Neuronal stem cell (in vitro differentiated cells): ENCODE results near the gene DGKB.

Experiments
- DNase-seq: peaks from one replicate; pipeline ENCODE4 v3.0.0-alpha.2; 2013; ENCODE audit warnings: low spot score
- H2AFZ ChIP-seq: one replicate; pipeline ENCODE4 v1.6.1; 2013; ENCODE audit warnings: mild to moderate bottlenecking, low read length, inconsistent platforms
- H2AK5ac ChIP-seq: 2 replicates; pipeline ENCODE4 v1.6.1; 2013; ENCODE audit warnings: low read depth, mild to moderate bottlenecking, inconsistent platforms, low read length, moderate library complexity, mixed read lengths
- H2BK120ac ChIP-seq: 2 replicates; pipeline ENCODE4 v1.6.1; 2013; ENCODE audit warnings: low read depth, mild to moderate bottlenecking, inconsistent platforms, low read length, moderate library complexity, mixed read lengths
- H2BK12ac ChIP-seq: one replicate; pipeline ENCODE4 v1.6.1; 2013; ENCODE audit warnings: low read length, inconsistent platforms
- H2BK15ac ChIP-seq: 2 replicates; pipeline ENCODE4 v1.6.1; 2013; ENCODE audit warnings: mild to moderate bottlenecking, low read length, inconsistent platforms, mixed read lengths
- H2BK5ac ChIP-seq: one replicate; pipeline ENCODE4 v1.6.1; 2013; ENCODE audit warnings: inconsistent platforms, mild to moderate bottlenecking, low read length, moderate library complexity
- H3K14ac ChIP-seq: one replicate; pipeline ENCODE4 v1.6.1; 2013; ENCODE audit warnings: low read length, inconsistent platforms
- H3K18ac ChIP-seq: 2 replicates; pipeline ENCODE4 v1.6.1; 2013; ENCODE audit warnings: low read length, inconsistent platforms
- H3K23ac ChIP-seq: 2 replicates; pipeline ENCODE4 v1.6.1; 2013; ENCODE audit warnings: low read depth, mild to moderate bottlenecking, mixed read lengths, low read length, inconsistent platforms; ENCODE audit not compliant: poor library complexity
- H3K27ac ChIP-seq: replicated peaks from 3 replicates; pipeline ENCODE4 v1.5.1; 2013; ENCODE audit warnings: low read length, inconsistent platforms
- H3K27me3 ChIP-seq, 3 experiments: 2 replicates each; pipeline ENCODE4 v1.6.1; 2013; ENCODE audit warnings: low read length in 3 of 3, mild to moderate bottlenecking in 2 of 3, inconsistent platforms in 1 of 3, low read depth in 1 of 3, mixed read lengths in 1 of 3, moderate library complexity in 1 of 3; ENCODE audit not compliant: control insufficient read depth in 3 of 3, insufficient read depth in 3 of 3
- H3K36me3 ChIP-seq, 2 donors: replicated peaks in 1 of 2; 2 replicates each; pipeline ENCODE4 v1.6.1; 2013; ENCODE audit warnings: low read length in 2 of 2; ENCODE audit not compliant: control insufficient read depth in 2 of 2, insufficient read depth in 2 of 2
- H3K4ac ChIP-seq: 2 replicates; pipeline ENCODE4 v1.6.1; 2013; ENCODE audit warnings: inconsistent platforms, mild to moderate bottlenecking, low read length, moderate library complexity
- H3K4me1 ChIP-seq, 2 donors: 1 replicate in 1 of 2; 2 replicates in 1 of 2; pipeline ENCODE4 v1.6.1; 2013; ENCODE audit warnings: low read length in 2 of 2, low read depth in 1 of 2; ENCODE audit not compliant: control insufficient read depth in 2 of 2, insufficient read depth in 1 of 2
- H3K4me2 ChIP-seq: one replicate; pipeline ENCODE4 v1.6.1; 2013; ENCODE audit warnings: mild to moderate bottlenecking, low read length, inconsistent platforms; ENCODE audit not compliant: insufficient read depth, poor library complexity, severe bottlenecking
- H3K4me3 ChIP-seq, 2 donors: 2 replicates each; pipeline ENCODE4 v1.5.1; 2013; ENCODE audit warnings: low read length in 2 of 2, mild to moderate bottlenecking in 2 of 2, inconsistent platforms in 1 of 2, moderate library complexity in 1 of 2
- H3K79me1 ChIP-seq: one replicate; pipeline ENCODE4 v1.6.1; 2013; ENCODE audit warnings: low read depth, mild to moderate bottlenecking, inconsistent platforms, low read length, moderate library complexity
- H3K9ac ChIP-seq: one replicate; pipeline ENCODE4 v1.6.1; 2013; ENCODE audit warnings: mild to moderate bottlenecking, low read depth, low read length, inconsistent platforms; ENCODE audit not compliant: poor library complexity
- H3K9me3 ChIP-seq, 2 donors: replicated peaks in 1 of 2; 2 replicates each; pipeline versions ENCODE3 to v1.6.1; 2013; ENCODE audit warnings: low read length in 2 of 2, mild to moderate bottlenecking in 2 of 2, inconsistent platforms in 1 of 2, low read depth in 1 of 2, mixed read lengths in 1 of 2, moderate library complexity in 1 of 2; ENCODE audit not compliant: control insufficient read depth in 2 of 2, insufficient read depth in 1 of 2
- H4K8ac ChIP-seq: one replicate; pipeline ENCODE4 v1.6.1; 2013; ENCODE audit warnings: low read depth, mild to moderate bottlenecking, inconsistent platforms, low read length, moderate library complexity
- H4K91ac ChIP-seq: one replicate; pipeline ENCODE4 v1.6.1; 2013; ENCODE audit warnings: low read length, low read depth, mild to moderate bottlenecking, inconsistent platforms; ENCODE audit not compliant: poor library complexity
- WGBS, 2 donors: extraction: QIAGEN DNeasy Blood & Tissue Kit; methylation state at CpG; one replicate each; pipeline ENCODE4 v1.1.7; 2013; ENCODE audit warnings: missing lambda C conversion rate in 2 of 2, mixed read lengths in 1 of 2; ENCODE audit not compliant: insufficient read length in 2 of 2, insufficient replicate concordance in 1 of 2; ENCODE audit errors: extremely low coverage in 2 of 2; 5-methylcytosine and 5-hydroxymethylcytosine counted together

Gene DGKB

GRCh38 chr7:14911077-14911476, 8.5 kb upstream of the DGKB start:
- Histone ChIP-seq H3K36me3 (no peaks in the 10 kb centered on the region), H2AFZ (no peak overlapping the region), H4K8ac (no peak overlapping the region), H3K79me1 (no peaks in the 10 kb centered on the region), H3K9ac (no peak overlapping the region), H4K91ac (no peak overlapping the region), H3K27me3 (no peaks in the 10 kb centered on the region), H3K4ac (no peak overlapping the region), H2BK5ac (no peak overlapping the region), H3K27ac (no peak overlapping the region), H2BK120ac (no peak overlapping the region), H3K23ac (no peak overlapping the region), H3K9me3 (no peaks in the 10 kb centered on the region), H3K18ac (no peak overlapping the region), H3K4me1 (no peaks in the 10 kb centered on the region), H3K4me3 (no peak overlapping the region), H2AK5ac (no peak overlapping the region), H3K14ac (no peak overlapping the region), H3K4me2 (no peak overlapping the region), H2BK15ac (no peak overlapping the region), H2BK12ac (no peak overlapping the region)
- no peak for DNase-seq

DNA sequence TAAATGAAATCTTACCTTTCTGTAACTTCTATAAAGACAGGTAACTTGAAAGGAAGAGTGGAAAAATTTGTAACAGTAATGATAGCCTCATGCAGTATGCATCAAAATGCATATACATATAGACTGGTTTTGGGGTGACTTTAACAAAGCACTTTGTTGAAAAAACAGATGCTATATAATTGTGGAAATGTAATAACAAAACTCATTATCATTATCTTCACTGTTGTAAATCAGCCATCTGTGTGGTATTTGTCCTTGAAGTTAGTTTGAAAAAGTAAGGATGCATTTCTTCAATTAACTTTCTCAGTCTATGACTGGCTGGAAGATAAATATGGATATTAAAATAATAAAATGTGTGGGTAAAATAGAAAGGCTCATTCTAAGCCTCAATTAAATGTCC, 6.1 kb upstream of the DGKB start:
- H3K4ac ChIP-seq: no peak overlapping the region
- no peak overlapping the region for H3K4me3 ChIP-seq
- no peaks in the 10 kb centered on the region for H3K9me3 ChIP-seq
- H4K91ac ChIP-seq: no peak overlapping the region
- no peak overlapping the region for H2BK5ac ChIP-seq
- H2BK120ac ChIP-seq: no peak overlapping the region
- no peak overlapping the region for H3K18ac ChIP-seq
- DNase-seq: no peak
- H2AK5ac ChIP-seq: no peak overlapping the region
- no peaks in the 10 kb centered on the region for H3K79me1 ChIP-seq
- no peak overlapping the region for H3K27ac ChIP-seq
- H3K4me1 ChIP-seq: peaks cover 0 to 2% of the 10 kb centered on the region in 2 donors
- H3K4me2 ChIP-seq: no peak overlapping the region
- H2AFZ ChIP-seq: no peak overlapping the region
- no peak overlapping the region for H4K8ac ChIP-seq
- H3K14ac ChIP-seq: no peak overlapping the region
- H2BK12ac ChIP-seq: no peak overlapping the region
- no peak overlapping the region for H3K23ac ChIP-seq
- no peak overlapping the region for H3K9ac ChIP-seq
- H3K27me3 ChIP-seq: no peaks in the 10 kb centered on the region
- H2BK15ac ChIP-seq: no peak overlapping the region
- H3K36me3 ChIP-seq: no peaks in the 10 kb centered on the region

DNA sequence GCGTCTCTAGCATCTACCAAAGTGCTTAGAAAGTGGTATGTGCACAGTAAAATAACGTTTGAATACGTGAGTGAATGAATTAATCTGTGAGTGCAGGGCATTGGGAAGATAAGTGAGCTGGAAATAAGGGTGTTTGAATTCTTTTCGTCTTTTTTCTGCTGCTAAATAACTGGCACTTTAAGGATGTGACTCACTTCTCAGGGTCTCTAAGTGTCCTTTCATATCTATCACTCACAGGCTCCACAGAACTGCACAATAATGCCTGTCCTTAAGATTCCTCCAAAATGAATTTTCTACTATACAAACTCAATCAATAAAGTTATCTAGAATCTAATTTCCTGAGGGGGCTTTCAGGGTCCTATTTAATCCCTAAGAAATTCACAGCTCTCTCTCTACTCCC, 3.2 kb upstream of the DGKB start:
- Histone ChIP-seq H2AFZ (no peak overlapping the region), H3K79me1 (no peaks in the 10 kb centered on the region), H2BK12ac (no peak overlapping the region), H2BK5ac (no peak overlapping the region), H4K8ac (no peak overlapping the region), H3K23ac (no peak overlapping the region), H3K36me3 (no peaks in the 10 kb centered on the region), H3K4me1 (peaks cover 3 to 5% of the 10 kb centered on the region in 2 donors), H4K91ac (no peak overlapping the region), H3K14ac (no peak overlapping the region), H2BK15ac (no peak overlapping the region), H3K4me2 (no peak overlapping the region), H2AK5ac (no peak overlapping the region), H3K9me3 (no peaks in the 10 kb centered on the region), H3K27me3 (no peaks in the 10 kb centered on the region), H3K4me3 (no peak overlapping the region), H3K4ac (no peak overlapping the region), H3K27ac (no peak overlapping the region), H2BK120ac (no peak overlapping the region), H3K18ac (no peak overlapping the region), H3K9ac (no peak overlapping the region)
- WGBS, 2 donors: no CpG with 5 or more reads among the region's 4 CpGs
- DNase-seq: no peak

- no peak overlapping the region for H3K14ac ChIP-seq
- H2BK5ac ChIP-seq: no peak overlapping the region
- DNase-seq: no peak
- H2BK12ac ChIP-seq: no peak overlapping the region
- H3K9me3 ChIP-seq: no peaks in the 10 kb centered on the region
- H3K27me3 ChIP-seq: no peaks in the 10 kb centered on the region
- H3K18ac ChIP-seq: no peak overlapping the region
- H3K79me1 ChIP-seq: no peaks in the 10 kb centered on the region
- no peak overlapping the region for H3K4ac ChIP-seq
- H3K4me1 ChIP-seq: peaks cover 3 to 5% of the 10 kb centered on the region in 2 donors
- H3K4me2 ChIP-seq: no peak overlapping the region
- H3K36me3 ChIP-seq: no peaks in the 10 kb centered on the region
- no peak overlapping the region for H3K27ac ChIP-seq
- no peak overlapping the region for H3K4me3 ChIP-seq
- H2BK120ac ChIP-seq: no peak overlapping the region
- H4K8ac ChIP-seq: no peak overlapping the region
- no CpG with 5 or more reads among the region's 4 CpGs for WGBS, 2 donors
- H3K23ac ChIP-seq: no peak overlapping the region
- H4K91ac ChIP-seq: no peak overlapping the region
- no peak overlapping the region for H3K9ac ChIP-seq
- no peak overlapping the region for H2BK15ac ChIP-seq
- H2AFZ ChIP-seq: no peak overlapping the region
- H2AK5ac ChIP-seq: no peak overlapping the region
Observed at GRCh38 chr7:14900051-14900450, 2.5 kb downstream of the DGKB start.
